SK-N-SH (cell line): ENCODE data around the gene LANCL2. TPM values are rescaled to one million over a fixed set of nuclear protein-coding genes. Genes with fewer than 3 reads are reported as not detected.

ENCODE experiments used
- CTCF ChIA-PET: fragments of 300-600, 350-600 bp; formaldehyde crosslinking; extraction: SDS; loops from one replicate; lab custom pipeline; 2021; lab: Yijun Ruan, JAX
- POLR2A ChIA-PET: fragments of 350-600 bp; sonication (Branson Sonifier 250); formaldehyde crosslinking; extraction: SDS; loops from one replicate; lab custom pipeline; 2020; ENCODE audit warnings: antibody characterized with exemption, inconsistent platforms; lab: Yijun Ruan, JAX
- DNase-seq: peaks from one replicate; pipeline ENCODE4 v3.0.0; 2012
- H2AFZ ChIP-seq: fragments of 200-600 bp; sonication (generic); 2 replicates; pipeline ENCODE4 v1.8.1; 2016; ENCODE audit warnings: antibody characterized with exemption, mild to moderate bottlenecking, low read depth
- H3F3A ChIP-seq: fragments of 200-600 bp; sonication (generic); replicated peaks from 2 replicates; pipeline ENCODE3; 2016; ENCODE audit warnings: antibody characterized with exemption, mild to moderate bottlenecking; ENCODE audit not compliant: insufficient read depth
- H3K27ac ChIP-seq, 2 experiments: fragments of 200-500 bp in 1 of 2; fragments of 200-600 bp in 1 of 2; sonication (Bioruptor generic) in 1 of 2; sonication (generic), shearing (Covaris generic) in 1 of 2; 2 replicates each; pipeline versions ENCODE4 v1.5.1 to v1.6.1; 2014 to 2016; ENCODE audit warnings: low read depth in 2 of 2, inconsistent platforms in 1 of 2, low read length in 1 of 2, mild to moderate bottlenecking in 1 of 2, mixed read lengths in 1 of 2
- H3K27me3 ChIP-seq: fragments of 200-600 bp; sonication (generic), shearing (Covaris generic); 2 replicates; pipeline ENCODE4 v1.6.1; 2016; ENCODE audit warnings: mixed run types; ENCODE audit not compliant: insufficient read depth
- H3K36me3 ChIP-seq, 2 experiments: fragments of 200-500 bp in 1 of 2; fragments of 200-600 bp in 1 of 2; sonication (Bioruptor generic) in 1 of 2; sonication (generic) in 1 of 2; replicated peaks in 1 of 2; 2 replicates each; pipeline versions ENCODE3 to v1.5.1; 2014 to 2016; ENCODE audit warnings: low read length in 1 of 2, mild to moderate bottlenecking in 1 of 2; ENCODE audit not compliant: insufficient read depth in 2 of 2, control insufficient read depth in 1 of 2
- H3K4me1 ChIP-seq, 2 experiments: fragments of 200-500 bp in 1 of 2; fragments of 200-600 bp in 1 of 2; sonication (Bioruptor generic) in 1 of 2; sonication (generic), shearing (Covaris generic) in 1 of 2; 2 replicates each; pipeline versions ENCODE4 v1.5.1 to v1.6.1; 2014 to 2016; ENCODE audit warnings: low read depth in 1 of 2, low read length in 1 of 2, mixed run types in 1 of 2; ENCODE audit not compliant: insufficient read depth in 2 of 2, control insufficient read depth in 1 of 2
- H3K4me2 ChIP-seq: fragments of 200-600 bp; sonication (generic), shearing (Covaris generic); 2 replicates; pipeline ENCODE4 v1.6.1; 2017; ENCODE audit warnings: mixed run types
- H3K4me3 ChIP-seq, 2 experiments: fragments of 200-500 bp in 1 of 2; fragments of 200-600 bp in 1 of 2; sonication (Bioruptor generic) in 1 of 2; sonication (generic), shearing (Covaris generic) in 1 of 2; 2 replicates each; pipeline versions ENCODE4 v1.5.1 to v1.8.1; 2014 to 2016; ENCODE audit warnings: low read depth in 2 of 2, inconsistent platforms in 1 of 2, low read length in 1 of 2, mild to moderate bottlenecking in 1 of 2, mixed read lengths in 1 of 2, moderate library complexity in 1 of 2
- H3K79me2 ChIP-seq: fragments of 200-600 bp; sonication (generic); 2 replicates; pipeline ENCODE4 v1.8.1; 2017; ENCODE audit warnings: mild to moderate bottlenecking; ENCODE audit not compliant: insufficient read depth
- H3K9ac ChIP-seq: fragments of 200-600 bp; sonication (generic); 2 replicates; pipeline ENCODE4 v1.6.1; 2017; ENCODE audit warnings: mixed run types
- H3K9me2 ChIP-seq: fragments of 200-600 bp; sonication (generic); 2 replicates; pipeline ENCODE4 v1.6.1; 2017; ENCODE audit warnings: mixed run types
- H3K9me3 ChIP-seq: fragments of 200-600 bp; sonication (generic); 2 replicates; pipeline ENCODE4 v1.6.1; 2017; ENCODE audit warnings: mixed run types, mild to moderate bottlenecking, moderate library complexity
- H4K20me1 ChIP-seq: fragments of 200-600 bp; sonication (generic); 2 replicates; pipeline ENCODE4 v1.6.1; 2017; ENCODE audit warnings: mild to moderate bottlenecking, mixed run types; ENCODE audit not compliant: insufficient read depth
- CHD2 ChIP-seq: fragments of 150-350 bp; IDR thresholded peaks from 2 replicates; pipeline ENCODE4 v1.6.1; 2018; ENCODE audit warnings: low read length; ENCODE audit not compliant: partially characterized antibody
- EP300 ChIP-seq, 2 experiments: IDR thresholded peaks; 2 replicates each; pipeline versions ENCODE4 v1.4.0 to v1.6.1; 2012; ENCODE audit warnings: borderline replicate concordance in 1 of 2, low read depth in 1 of 2, low read length in 1 of 2
- EZH2phosphoT487 ChIP-seq: fragments of 200-600 bp; sonication (generic); IDR thresholded peaks from 2 replicates; pipeline ENCODE4 v1.6.1; 2017; ENCODE audit warnings: low read depth, mixed run types, mild to moderate bottlenecking, antibody characterized with exemption, moderate library complexity, borderline replicate concordance
- GATA2 ChIP-seq: sonication (generic); formaldehyde crosslinking; IDR thresholded peaks from 2 replicates; pipeline ENCODE4 v1.5.0; 2020; ENCODE audit warnings: mild to moderate bottlenecking, missing genetic modification reagents
- MXI1 ChIP-seq: IDR thresholded peaks from 2 replicates; pipeline ENCODE4 v1.6.1; 2012; ENCODE audit warnings: mild to moderate bottlenecking, low read depth, low read length, improper control_type of control experiment
- NFIC ChIP-seq: IDR thresholded peaks from 2 replicates; pipeline ENCODE4 v1.4.0; 2012; ENCODE audit warnings: borderline replicate concordance
- RCOR1 ChIP-seq: fragments of 150-350 bp; IDR thresholded peaks from 2 replicates; pipeline ENCODE4 v1.6.1; 2017; ENCODE audit warnings: antibody characterized with exemption, low read length
- RFX5 ChIP-seq: IDR thresholded peaks from 2 replicates; pipeline ENCODE4 v1.6.1; 2012; ENCODE audit warnings: mild to moderate bottlenecking, improper control_type of control experiment, low read length
- RXRA ChIP-seq: IDR thresholded peaks from 2 replicates; pipeline ENCODE4 v1.4.0; 2012; ENCODE audit warnings: low read depth, mild to moderate bottlenecking, borderline replicate concordance
- SIN3A ChIP-seq: IDR thresholded peaks from 2 replicates; pipeline ENCODE4 v1.6.1; 2012; ENCODE audit warnings: low read depth, mild to moderate bottlenecking, low read length, moderate library complexity, borderline replicate concordance
- TAF1 ChIP-seq: IDR thresholded peaks from 2 replicates; pipeline ENCODE4 v1.6.1; 2012; ENCODE audit warnings: low read depth, mild to moderate bottlenecking, low read length, moderate library complexity, borderline replicate concordance
- YY1 ChIP-seq: IDR thresholded peaks from 2 replicates; pipeline ENCODE4 v1.4.0; 2012; ENCODE audit warnings: low read depth, mild to moderate bottlenecking
- WGBS: methylation state at CpG from one replicate; pipeline ENCODE4 v1.1.6; 2017; ENCODE audit warnings: low lambda C conversion rate; 5-methylcytosine and 5-hydroxymethylcytosine counted together
- polyA plus RNA-seq, 3 experiments: library from polyadenylated mRNA; depleted of rRNA; stranded (reverse); fragments of >200 nt; gene quantifications; 2 replicates each; pipeline ENCODE4 v1.2.3, GENCODE V29; 2012
- TF ChIP-seq, protein P1 (sequence below): IDR thresholded peaks from 2 replicates; pipeline ENCODE4 v1.4.0; 2012; ENCODE audit warnings: low read depth, borderline replicate concordance
- TF ChIP-seq, protein P2 (sequence below): fragments of 150-350 bp; IDR thresholded peaks from 2 replicates; pipeline ENCODE4 v1.6.1; 2016; ENCODE audit warnings: mild to moderate bottlenecking, low read depth, low read length
- TF ChIP-seq, protein P3 (sequence below): IDR thresholded peaks from 2 replicates; pipeline ENCODE4; 2012
- TF ChIP-seq, protein P4 (sequence below): fragments of 150-350 bp; IDR thresholded peaks from 2 replicates; pipeline ENCODE4 v1.6.1; 2017; ENCODE audit warnings: antibody characterized with exemption, low read length, low read depth, borderline replicate concordance

LANCL2 gene
- polyA plus RNA-seq, 1 of the 3 experiments (the other 2 are of a cell fraction): 36.7 TPM

DNA sequence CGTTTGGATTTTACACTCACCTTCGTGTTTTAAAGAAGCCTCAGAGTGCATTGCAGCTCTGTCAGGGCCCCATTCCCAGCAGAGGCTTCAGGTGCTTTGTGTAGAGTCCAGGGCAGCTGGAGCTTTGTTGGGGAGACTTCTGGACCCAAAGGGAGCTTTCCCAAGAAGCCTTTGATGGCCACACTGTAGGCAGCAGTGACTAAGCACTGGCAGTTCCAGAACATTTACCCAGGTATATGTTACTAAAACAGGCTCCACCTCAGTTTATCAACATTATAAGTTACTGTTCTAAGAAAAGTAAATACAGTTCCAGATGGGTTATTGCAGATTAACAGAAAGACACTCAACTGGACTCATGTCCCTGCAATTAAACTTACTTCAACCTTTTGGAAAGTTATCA lies 66.8 kb downstream of the LANCL2 start:
- H3K9ac ChIP-seq: no peak overlapping the region
- no peak overlapping the region for H3K4me2 ChIP-seq
- peaks cover 0 to 25% of the 10 kb centered on the region in 2 experiments for H3K36me3 ChIP-seq
- WGBS: 27% methylated on average over 2 of the region's 2 CpGs
- H3K27me3 ChIP-seq: no peaks in the 10 kb centered on the region
- POLR2A ChIA-PET: no interaction called here
- no peak overlapping the region for H2AFZ ChIP-seq
- CTCF ChIA-PET: interaction anchor here (0.8 to 2.9 kb wide), 14 partner anchors 8 to 210 kb away, joined by 3 to 30 read pairs (median 8); partner anchors contain the start of gene VOPP1
- no peak overlapping the region for H3K4me3 ChIP-seq
- TF ChIP-seq, protein P1, sequence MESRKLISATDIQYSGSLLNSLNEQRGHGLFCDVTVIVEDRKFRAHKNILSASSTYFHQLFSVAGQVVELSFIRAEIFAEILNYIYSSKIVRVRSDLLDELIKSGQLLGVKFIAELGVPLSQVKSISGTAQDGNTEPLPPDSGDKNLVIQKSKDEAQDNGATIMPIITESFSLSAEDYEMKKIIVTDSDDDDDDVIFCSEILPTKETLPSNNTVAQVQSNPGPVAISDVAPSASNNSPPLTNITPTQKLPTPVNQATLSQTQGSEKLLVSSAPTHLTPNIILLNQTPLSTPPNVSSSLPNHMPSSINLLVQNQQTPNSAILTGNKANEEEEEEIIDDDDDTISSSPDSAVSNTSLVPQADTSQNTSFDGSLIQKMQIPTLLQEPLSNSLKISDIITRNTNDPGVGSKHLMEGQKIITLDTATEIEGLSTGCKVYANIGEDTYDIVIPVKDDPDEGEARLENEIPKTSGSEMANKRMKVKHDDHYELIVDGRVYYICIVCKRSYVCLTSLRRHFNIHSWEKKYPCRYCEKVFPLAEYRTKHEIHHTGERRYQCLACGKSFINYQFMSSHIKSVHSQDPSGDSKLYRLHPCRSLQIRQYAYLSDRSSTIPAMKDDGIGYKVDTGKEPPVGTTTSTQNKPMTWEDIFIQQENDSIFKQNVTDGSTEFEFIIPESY: no peak
- TF ChIP-seq EP300 (IDR thresholded peaks at IDR 0.05; ENCODE audit: borderline replicate concordance in 1 of 2, low read depth in 1 of 2, low read length in 1 of 2): no peak
- TF ChIP-seq, protein P2, sequence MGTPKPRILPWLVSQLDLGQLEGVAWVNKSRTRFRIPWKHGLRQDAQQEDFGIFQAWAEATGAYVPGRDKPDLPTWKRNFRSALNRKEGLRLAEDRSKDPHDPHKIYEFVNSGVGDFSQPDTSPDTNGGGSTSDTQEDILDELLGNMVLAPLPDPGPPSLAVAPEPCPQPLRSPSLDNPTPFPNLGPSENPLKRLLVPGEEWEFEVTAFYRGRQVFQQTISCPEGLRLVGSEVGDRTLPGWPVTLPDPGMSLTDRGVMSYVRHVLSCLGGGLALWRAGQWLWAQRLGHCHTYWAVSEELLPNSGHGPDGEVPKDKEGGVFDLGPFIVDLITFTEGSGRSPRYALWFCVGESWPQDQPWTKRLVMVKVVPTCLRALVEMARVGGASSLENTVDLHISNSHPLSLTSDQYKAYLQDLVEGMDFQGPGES: no peak
- no peak for TF ChIP-seq TAF1
- TF ChIP-seq EZH2phosphoT487: no peak
- no peak for TF ChIP-seq RCOR1
- TF ChIP-seq CHD2: no peak
- H3K9me3 ChIP-seq: no peaks in the 10 kb centered on the region
- H3K9me2 ChIP-seq: no peaks in the 10 kb centered on the region
- H3K79me2 ChIP-seq: no peaks in the 10 kb centered on the region
- no peaks in the 10 kb centered on the region for H3F3A ChIP-seq
- no peaks in the 10 kb centered on the region for H4K20me1 ChIP-seq
- H3K4me1 ChIP-seq: no peaks in the 10 kb centered on the region; a peak in 1 of 4 replicates
- DNase-seq: no peak
- no peak overlapping the region for H3K27ac ChIP-seq

DNA sequence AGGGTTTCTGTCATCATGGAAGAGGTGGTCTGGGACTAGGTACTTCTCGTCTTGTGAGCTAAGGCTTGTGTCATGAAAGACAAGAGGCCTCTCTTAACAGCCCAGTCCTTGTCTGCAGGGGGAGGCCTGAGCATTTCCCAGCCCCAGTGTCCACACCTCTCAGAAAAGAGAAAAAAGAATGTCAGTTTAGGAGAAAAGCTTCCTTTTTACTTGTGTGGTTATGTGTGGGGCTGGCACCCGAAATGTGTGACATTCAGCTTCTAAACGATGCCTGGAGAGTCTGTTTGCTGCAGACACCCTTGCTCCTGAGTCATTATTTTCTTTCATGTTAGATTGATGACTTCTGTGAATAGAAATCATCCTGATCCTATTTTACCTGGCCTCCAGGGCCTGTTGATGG lies 67.4 kb downstream of the LANCL2 start:
- Histone ChIP-seq H3K9ac (no peak overlapping the region), H3K9me3 (no peaks in the 10 kb centered on the region), H3F3A (no peaks in the 10 kb centered on the region), H3K4me3 (no peak overlapping the region), H4K20me1 (no peaks in the 10 kb centered on the region), H3K79me2 (no peaks in the 10 kb centered on the region), H3K27me3 (no peaks in the 10 kb centered on the region), H3K27ac (no peak overlapping the region), H3K4me2 (no peak overlapping the region), H2AFZ (no peak overlapping the region), H3K36me3 (peaks cover 0 to 25% of the 10 kb centered on the region in 2 experiments), H3K9me2 (no peaks in the 10 kb centered on the region), H3K4me1 (no peaks in the 10 kb centered on the region; a peak in 1 of 4 replicates)
- DNase-seq: no peak
- WGBS: 89% methylated on average over 3 of the region's 3 CpGs
- CTCF ChIA-PET: interaction anchor here (0.7 to 2.9 kb wide), 19 partner anchors 9 to 642 kb away, joined by 3 to 30 read pairs (median 6); partner anchors contain the start of gene VOPP1
- POLR2A ChIA-PET: no interaction called here
- TF ChIP-seq, protein P3, sequence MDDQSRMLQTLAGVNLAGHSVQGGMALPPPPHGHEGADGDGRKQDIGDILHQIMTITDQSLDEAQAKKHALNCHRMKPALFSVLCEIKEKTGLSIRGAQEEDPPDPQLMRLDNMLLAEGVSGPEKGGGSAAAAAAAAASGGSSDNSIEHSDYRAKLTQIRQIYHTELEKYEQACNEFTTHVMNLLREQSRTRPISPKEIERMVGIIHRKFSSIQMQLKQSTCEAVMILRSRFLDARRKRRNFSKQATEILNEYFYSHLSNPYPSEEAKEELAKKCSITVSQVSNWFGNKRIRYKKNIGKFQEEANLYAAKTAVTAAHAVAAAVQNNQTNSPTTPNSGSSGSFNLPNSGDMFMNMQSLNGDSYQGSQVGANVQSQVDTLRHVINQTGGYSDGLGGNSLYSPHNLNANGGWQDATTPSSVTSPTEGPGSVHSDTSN: no peak
- TF ChIP-seq CHD2 (no peak), RFX5 (no peak), RXRA (no peak), YY1 (no peak), GATA2 (CRISPR knock-in tag) (no peak), NFIC (no peak), SIN3A (no peak), MXI1 (no peak)
- TF ChIP-seq, protein P4, sequence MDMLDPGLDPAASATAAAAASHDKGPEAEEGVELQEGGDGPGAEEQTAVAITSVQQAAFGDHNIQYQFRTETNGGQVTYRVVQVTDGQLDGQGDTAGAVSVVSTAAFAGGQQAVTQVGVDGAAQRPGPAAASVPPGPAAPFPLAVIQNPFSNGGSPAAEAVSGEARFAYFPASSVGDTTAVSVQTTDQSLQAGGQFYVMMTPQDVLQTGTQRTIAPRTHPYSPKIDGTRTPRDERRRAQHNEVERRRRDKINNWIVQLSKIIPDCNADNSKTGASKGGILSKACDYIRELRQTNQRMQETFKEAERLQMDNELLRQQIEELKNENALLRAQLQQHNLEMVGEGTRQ: no peak
